HG02759 (cell line): ENCODE measurements around the gene TEX10.
"Not testable (repeated sequence)": the region's sequence is repeated elsewhere in the genome, so short reads cannot be mapped to it uniquely, and the experiment has no call there.

Experiments used
- ATAC-seq: cut with Tn5 transposase; IDR thresholded peaks from one replicate; pipeline ENCODE4 v1.9.1; 2021; ENCODE audit warnings: mild to moderate bottlenecking, moderate library complexity; ENCODE audit not compliant: unreplicated experiment

Gene TEX10

DNA sequence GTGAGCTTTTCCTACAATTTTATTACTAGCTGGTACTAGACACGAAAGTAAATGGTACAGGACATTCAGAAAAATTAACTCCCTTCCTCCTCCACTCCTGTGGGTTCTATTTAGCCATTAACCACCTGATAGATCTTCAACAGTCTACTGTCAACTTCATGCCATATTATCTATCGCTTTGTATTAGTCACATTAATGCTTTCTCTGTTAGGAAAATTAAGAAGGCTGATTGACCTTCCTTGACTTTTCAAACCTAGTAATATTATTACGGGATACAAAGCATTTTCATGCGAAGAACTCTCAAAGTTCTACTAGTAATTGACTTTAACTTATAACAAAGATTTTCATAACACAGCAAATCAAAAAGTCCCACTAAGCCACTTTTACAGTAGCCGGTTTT lies 1.2 kb downstream of the TEX10 start:
- no peak for ATAC-seq

DNA sequence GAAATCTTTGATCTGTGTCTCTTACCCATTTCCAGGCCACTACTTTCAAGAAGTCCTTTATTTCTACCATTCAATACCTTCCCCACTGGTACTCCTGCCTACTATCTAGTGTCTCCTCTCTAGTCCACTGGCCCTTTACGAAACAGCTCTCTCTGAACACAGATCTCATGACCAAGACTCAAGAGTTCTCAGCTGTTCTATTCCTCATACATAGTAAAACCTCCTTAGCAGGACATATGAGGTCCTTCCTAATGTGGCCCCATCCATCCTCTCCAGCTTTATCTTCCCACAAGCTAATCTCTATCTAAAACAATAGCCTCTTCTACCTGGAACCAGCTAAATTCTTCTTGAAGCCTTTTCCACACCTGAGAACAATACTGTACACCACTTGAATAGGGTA lies 2.6 kb downstream of the TEX10 start:
- no peak for ATAC-seq

DNA sequence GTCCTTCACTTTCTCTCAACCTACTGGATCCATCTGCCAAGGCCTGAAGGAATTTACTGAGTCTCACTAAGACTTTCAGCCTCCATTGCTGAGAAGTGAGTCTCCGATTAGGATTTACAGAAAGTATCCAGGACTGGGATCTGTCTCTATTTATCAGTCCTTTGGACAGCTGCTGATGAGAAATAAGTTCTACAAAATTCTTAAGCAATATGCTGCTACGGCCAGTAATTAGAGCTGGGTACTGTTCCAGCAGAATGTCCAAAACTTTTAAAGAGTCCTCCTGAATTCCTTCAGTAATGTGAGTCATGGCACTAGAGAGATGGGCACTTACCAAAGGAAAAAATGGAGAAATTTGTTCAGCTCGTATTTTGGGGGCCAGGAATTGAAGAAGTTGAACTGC lies 5.9 kb downstream of the TEX10 start:
- ATAC-seq = no peak

DNA sequence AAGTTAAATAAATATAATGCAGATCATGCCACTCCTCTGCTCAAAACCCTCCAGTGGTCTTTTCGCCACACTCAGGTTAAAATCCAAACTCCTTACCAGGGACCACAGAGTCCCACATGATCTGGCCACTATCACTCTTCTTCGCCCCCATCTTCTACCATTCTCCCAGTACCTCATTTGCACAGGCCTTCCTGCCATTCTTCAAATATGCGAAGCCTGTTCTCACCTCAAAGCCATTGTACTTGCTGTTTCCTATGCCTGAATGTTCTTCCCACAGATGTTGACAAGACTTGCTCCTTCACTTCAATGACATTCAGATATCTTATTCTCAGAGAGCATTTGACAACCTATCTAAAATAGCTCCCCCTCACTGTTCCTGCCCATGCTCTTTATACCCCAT lies 10.9 kb downstream of the TEX10 start:
- no peak for ATAC-seq

DNA sequence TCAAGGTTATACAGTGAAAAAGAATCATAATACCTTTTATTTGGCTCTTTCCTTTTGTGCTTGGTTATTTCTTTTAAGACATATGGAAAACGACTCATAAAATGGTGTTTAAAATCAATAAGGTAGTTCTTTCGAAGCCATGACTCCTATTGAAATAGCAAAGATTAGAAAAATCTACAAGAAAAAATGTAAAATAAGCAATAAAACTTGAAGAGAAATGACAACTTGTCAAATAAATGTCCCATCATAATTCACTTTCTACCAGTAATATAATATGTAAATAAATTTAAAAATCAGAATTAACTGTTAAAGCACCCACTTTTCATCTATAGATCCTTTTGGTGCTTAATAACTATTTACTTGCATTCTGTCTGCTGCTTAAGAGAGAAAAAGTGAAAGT lies 12.5 kb downstream of the TEX10 start:
- no peak for ATAC-seq

DNA sequence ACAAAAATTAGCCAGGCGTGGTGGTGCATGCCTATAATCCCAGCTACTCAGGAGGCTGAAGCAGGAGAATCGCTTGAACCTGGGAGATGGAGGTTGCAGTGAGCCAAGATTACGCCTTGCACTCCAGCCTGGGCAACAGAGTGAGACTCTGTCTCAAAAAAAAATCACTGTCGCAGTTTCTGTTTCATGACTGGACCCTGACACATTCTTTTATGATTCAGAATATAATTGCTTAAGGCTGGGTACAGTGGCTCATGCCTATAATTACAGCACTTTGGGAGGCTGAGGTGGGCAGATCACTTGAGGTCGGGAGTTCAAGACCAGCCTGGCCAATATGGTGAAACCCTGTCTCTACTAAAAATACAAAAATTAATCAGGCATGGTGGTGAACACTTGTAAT lies 14.0 kb downstream of the TEX10 start:
- not testable (repeated sequence) for ATAC-seq

DNA sequence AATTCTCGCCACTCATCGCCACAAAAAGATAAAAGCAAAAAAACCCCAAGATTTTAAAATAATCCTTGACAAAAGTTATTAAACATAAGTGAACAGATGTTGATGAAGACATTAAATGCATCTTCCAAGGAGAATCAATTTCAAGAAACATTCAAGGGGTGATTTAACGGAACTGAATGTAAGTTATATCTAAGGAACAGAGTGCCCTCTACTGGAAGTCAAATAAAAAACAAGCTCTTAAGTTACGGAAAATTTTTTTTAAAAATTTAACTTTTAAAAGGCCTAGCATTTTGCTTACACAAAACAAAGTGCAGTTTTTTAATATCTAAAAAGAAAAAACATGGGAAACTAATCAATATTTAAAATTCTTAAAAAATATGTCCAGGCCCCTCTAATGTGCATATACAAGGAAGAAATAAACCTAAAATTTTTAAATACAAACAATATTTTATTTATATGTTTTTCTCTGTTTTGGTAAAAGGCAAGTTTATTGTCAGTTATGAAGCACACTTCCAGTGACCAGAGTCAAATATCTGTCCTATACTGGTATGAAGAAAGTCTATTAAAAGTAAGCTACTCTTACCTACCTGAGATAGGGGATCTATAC lies 28.0 kb downstream of the TEX10 start:
- ATAC-seq = no peak

DNA sequence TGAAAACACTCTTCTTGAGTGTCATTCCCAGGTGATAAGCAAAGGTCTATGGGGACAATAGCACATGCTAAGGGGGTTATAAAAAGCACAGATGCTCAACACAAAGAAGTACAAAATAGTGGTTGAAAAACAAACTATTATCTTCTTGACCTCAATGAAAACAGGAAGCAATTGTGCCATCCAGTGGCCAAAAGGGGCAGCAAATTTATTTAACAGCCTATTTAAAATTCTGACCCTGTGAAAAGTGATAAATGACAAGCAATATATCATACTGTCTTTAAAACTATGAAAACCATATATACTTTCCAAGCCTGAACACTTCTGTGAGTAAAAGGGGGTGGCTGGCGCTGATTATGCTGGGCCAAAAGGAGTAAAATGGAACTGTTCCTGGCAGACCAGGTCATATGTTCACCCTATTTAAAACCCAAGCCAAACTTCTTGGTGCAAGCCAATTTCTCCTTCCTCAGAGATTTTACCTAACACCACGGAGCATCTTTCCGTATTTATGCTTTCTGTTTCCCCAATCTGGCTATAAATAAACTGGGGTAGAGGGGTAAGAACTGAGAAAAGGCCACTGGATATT lies 29.7 kb downstream of the TEX10 start:
- ATAC-seq = no peak

DNA sequence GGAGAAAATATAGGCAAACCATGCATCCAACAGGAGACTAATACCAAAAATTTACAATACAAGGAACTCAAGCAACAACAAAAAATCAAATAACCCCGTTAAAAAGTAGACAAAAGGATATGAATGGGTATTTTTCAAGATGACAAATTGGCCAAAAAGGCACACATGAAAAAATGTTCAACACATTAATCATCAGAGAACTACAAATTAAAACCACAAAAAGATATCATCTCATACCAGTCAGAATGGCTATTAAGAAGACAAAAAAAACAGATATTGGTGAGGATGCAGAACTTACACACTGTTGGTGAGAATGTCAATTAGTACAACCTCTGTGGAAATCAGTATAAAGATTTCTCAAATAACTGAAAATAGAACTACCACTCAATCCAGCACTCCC lies 35.0 kb downstream of the TEX10 start:
- no peak for ATAC-seq

DNA sequence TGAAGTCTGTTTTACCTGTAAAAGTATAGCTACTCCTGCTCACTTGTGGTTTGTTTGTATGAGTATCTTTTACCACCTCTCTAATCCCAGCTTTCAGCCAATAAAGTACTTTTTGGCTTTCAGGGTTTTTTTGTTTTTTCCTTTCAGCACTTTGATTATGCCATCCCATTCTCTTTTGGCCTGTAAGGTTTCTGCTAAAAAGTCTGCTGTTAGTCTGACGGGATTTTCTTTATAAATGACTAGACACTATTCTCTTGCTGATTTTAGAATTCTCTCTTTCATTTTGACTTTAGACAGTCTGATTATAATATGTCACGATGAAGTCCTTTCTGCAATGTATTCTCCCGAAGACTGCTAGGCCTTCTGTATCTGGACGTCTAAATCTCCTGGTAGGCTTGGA lies 37.2 kb downstream of the TEX10 start:
- no peak for ATAC-seq

DNA sequence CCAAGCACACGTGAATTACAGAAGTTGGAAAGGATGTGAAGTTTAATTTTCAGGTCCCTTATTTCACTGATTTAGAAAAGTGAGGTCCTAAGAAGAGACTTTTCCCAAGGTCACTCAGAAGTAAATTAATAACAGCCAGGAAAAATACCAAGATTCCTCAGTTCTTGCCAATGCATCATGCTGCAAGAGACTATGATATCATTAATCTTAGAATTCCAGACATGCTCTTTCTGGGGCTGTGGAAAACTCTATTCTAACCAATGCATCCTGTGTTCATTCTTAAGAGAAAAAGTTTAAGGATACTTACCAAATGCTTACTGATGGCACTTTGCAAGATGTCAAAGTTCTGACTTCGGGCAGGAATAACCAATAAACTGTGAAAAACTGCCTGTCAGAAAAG lies 42.8 kb downstream of the TEX10 start:
- no peak for ATAC-seq

DNA sequence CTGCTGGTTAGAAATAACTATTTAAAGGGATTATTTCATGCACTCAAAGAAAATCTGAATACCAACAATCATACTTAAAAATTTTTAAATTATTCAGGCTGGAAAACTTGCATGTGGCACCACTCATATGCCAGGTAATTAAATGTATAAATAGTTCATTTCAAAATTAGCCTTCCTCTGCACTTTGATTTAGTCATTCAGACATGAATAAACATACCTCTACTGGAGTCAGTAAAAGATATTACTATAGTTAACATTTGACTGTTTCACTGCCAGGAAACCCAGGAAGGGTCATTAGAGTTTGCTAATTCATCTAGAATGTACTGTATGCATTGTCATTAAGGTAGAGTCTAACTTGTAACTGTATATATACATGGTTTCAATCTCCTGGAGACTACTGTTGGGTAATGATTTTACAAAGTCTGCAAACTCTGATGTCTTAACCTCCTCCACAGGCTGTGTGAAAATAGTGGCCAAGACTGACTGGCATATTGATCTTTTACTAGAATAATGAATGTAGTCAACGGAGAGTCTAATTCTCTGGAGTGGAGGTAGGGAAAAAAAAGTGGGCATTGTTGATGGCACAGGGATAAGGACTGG lies 43.7 kb downstream of the TEX10 start:
- no peak for ATAC-seq

DNA sequence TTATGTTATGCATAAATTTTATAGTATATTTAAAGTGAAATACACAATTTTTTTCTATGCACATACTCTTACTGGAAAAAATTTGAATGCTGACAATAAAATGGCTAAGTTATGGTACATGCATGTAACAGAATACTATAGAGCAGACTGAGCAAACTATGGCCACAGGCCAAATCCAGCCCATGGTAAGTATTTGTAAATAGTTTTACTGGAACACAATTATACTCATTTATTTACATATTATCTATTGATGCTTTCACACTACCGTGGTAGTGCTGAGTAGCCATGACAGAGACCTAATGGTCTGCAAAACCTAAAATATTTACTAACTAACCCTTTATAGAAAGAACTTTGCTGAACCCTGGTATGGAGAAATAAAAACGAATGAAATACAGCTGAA lies 45.7 kb downstream of the TEX10 start:
- no peak for ATAC-seq

DNA sequence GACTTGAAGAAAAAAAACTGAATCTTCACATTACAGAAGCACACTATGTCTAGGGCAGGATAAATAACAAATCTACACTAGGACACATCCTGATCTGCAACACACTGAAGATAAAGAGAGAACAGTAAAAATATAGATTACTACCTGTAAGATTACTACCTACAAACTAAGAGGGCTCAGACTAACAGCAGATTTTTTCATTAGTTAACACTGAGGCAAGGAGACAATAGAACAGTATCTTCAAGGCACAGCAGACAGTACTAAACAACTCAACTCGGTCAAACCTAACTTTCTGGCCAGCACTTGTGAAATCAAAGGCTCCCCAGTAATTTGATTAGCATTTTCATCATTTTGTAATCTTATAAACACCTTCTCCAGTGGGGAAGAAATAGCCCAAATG lies 46.5 kb downstream of the TEX10 start:
- ATAC-seq = no peak

DNA sequence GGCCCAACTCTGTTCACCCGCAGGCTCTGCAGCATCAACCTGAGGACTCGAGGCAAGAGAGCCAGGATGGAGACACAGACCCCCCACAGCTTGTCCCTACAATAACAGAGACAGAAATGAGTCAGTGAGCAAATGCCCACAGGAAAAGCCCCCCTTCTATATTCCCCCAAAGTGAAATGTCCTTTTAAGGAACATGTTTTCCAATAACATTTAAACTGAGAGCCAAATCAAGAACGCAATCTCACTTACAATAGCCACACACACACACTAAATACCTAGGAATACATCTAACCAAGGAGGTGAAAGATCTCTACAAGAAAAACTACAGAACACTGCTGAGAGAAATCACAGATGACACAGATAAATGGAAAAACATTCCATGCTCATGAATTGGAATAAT lies 49.0 kb downstream of the TEX10 start:
- ATAC-seq = no peak

DNA sequence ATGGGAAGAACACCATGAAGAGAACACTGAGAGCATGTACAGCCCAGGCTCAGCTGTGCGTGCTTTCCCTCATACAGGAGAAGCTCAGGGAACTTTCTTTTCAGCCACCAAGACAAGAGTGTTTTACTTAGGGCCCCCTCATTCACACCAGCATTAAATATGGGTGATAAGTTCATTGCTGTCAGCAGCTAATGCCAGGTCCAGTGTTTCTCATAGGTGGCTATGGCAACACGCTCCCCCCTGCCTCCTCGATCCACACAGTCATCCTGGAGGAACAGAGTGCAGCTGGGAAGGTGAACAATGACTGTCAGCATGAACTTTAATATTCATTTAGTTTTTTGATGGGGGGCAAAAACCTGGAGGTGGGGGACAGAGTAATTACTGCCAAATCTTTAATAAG lies 54.4 kb downstream of the TEX10 start:
- ATAC-seq = no peak

DNA sequence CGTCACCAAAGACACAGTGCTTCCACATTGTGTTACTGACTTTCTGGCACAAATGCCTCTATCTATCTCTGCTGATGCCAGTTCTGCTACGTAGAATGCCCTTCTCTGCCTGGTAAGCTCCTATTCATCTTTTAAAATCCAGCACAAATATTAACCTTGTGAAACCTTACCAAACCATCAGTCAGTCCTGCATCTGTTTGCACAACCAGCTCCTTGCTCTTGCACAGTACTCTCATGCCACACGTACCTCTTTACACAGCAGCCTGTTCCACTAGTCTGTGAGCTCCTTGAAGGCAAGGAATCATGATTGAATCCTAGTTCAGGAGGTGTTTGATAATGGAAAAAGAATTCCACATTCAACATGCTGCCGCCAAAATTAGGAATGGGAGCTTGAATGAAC lies 56.3 kb downstream of the TEX10 start:
- ATAC-seq = no peak

DNA sequence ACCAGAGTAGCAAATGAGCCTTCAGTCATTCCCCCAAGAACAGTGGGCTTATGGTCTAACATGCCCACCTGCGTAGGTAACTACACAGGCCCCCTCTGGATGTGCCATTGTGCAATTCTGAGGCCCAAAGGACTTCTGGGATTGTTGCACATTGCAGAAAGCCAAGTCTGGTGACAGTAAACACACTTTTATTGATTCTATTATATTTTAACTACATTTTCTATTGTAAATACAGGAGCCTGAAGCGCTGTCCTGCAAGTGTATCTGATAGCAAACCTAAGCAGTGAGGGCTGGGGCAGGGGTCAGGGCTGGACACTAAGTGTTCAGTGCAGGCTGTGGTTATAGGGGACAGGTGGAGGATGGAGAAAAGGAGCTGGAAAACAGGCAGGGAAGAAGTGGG lies 57.5 kb downstream of the TEX10 start:
- no peak for ATAC-seq

DNA sequence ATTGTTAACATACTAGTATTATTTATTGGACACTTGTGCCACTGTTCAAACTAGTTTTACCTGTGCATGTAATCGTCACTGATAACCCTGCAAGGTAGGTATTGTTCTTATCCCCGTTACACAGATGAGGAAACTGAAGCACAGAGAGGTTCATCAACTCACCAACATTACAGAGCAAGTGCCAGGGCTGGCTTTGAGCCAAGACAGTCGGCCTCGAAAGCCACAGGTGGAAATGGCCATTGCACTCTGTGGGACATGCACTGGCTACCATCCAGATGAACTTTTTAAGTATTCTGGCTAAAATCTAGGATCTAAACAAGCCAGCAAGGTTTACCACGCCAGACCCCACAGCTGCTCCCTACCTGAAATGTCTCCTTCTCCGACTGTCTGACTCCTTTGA lies 57.9 kb downstream of the TEX10 start:
- no peak for ATAC-seq

DNA sequence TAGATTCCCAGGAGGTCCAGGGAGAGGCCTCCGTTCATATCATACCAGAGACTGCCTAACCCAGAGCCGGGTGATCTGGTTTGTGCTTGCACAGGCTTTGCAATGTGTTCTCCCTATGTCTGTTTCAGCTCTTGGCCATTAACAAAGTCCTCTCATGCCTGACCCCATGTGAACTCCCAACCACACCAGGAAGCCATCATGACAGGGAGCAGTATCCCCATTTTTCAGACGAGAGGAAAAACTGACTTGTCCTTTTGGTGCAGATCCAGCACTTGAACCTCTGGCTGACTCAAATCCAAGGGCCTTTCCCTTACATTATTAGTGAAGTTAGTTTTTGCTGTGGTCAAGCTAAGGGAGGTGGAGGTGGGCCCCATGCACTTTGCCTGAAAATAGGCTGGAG lies 58.4 kb downstream of the TEX10 start:
- ATAC-seq = no peak

DNA sequence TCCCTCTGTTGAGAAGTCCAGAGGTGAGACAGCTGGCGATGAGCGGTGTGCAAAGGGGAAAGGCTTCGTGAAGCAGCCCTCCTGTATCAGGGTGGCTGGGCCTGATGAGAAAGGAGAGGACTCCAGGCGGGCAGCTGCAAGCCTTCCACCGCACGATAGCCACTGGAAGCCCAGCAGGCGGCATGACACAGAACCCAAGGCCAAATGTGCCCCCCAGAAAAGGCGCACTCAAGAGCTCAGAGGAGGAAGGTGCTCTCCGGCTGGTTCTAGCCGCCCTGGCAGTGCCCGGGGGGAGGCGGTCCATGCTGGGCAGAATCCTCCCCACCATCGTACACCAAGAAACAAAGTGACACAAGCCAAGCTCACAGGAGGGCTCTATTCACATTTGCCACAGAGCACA lies 60.3 kb downstream of the TEX10 start:
- no peak for ATAC-seq

DNA sequence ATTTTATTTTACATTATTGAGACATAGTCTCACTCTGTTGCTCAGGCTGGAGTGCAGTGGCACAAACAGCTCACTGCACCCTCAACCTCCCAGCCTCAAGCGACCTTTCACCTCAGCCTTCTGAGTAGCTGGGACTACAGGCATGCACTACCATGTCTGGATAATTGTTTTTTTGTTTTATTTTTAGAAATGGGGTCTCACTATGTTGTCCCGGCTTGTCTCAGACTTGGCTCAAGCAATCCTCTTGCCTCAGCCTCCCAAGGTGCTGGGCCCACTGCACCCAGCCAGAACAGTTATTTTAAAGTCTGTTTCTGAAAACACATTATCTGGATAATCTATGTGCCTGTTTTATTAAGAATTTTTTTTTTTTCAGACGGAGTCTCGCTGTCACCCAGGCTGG lies 62.0 kb downstream of the TEX10 start:
- no peak for ATAC-seq

DNA sequence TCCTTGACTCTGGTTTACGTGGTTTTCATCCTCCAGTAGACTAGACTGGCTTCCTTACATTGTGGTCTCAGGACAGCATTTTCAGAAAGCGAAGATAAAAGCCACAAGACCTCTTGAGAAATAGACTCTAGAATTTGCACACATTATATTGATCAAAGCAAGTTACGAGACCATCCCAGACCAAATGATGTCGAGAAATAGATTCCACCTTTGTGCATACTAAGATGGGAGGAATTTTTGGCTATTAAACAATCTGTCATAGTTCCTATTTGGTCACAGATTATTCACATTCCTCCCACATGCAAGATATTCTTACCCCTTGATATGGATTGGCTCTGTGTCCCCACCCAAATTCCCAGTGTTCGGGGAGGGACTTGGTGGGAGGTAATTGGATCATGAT lies 65.6 kb downstream of the TEX10 start:
- no peak for ATAC-seq
